ENCODE measurements around the gene NEK6. TPM values are rescaled to one million over a fixed set of nuclear protein-coding genes. Genes with fewer than 3 reads are reported as not detected.

Gene NEK6
- total RNA-seq, 2 experiments from 2014 or later, result 5.6 to 16.4 TPM

DNA sequence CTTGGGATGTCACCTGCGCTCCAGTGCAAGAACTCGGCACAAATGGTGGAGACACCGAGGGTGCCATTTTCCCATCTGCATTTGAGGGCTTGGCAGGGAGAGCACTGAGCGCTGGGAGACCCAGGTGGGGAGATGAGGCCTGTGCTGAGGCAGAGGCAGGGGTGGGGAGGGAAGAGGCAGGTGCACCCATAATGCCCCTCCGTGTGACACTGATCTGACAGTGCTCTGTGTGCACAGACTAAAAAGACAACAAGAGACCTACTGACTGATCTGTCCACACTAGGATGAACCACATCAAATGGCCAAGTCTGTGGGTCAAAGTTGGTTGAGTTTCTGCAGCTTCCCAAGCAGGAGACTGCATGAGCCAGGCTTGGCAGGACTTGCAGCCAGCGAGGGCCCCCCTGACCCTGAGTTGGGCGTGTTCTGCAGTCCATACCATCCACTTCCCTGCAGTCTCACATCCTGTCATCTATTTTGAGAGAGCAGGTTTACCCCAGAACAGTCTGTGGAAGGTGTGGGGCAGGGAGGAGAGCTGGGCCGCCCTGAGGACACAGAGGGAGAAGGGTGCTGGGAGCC is 41.9 kb downstream of the NEK6 start:
- Histone ChIP-seq H3K27ac (ENCODE audit: low read depth, low read length, poor library complexity, severe bottlenecking) (no peak overlapping the region), H2AFZ (ENCODE audit: low read length) (no peak overlapping the region), H3K4me3 (ENCODE audit: low read depth, low read length, poor library complexity, severe bottlenecking) (no peak overlapping the region), H3K36me3 (ENCODE audit: insufficient read depth, low read length) (no peaks in the 10 kb centered on the region), H3K4me2 (ENCODE audit: low read length) (no peak overlapping the region), H3K4me1 (ENCODE audit: insufficient read depth, low read length, poor library complexity, severe bottlenecking) (no peaks in the 10 kb centered on the region), H4K20me1 (ENCODE audit: insufficient read depth, low read length) (no peaks in the 10 kb centered on the region; the same call in 1 of the 2 replicates), H3K9me3 (ENCODE audit: low read length) (no peaks in the 10 kb centered on the region), H3K79me2 (ENCODE audit: insufficient read depth, low read depth, low read length) (no peaks in the 10 kb centered on the region), H3K9me2 (ENCODE audit: insufficient read depth, low read length) (no peaks in the 10 kb centered on the region)
- ChIA-PET POLR2A (interaction anchor here (0.5 kb wide), 1 partner anchor 835 kb away, joined by 5 read pairs; no protein-coding TSS in a partner anchor), CTCF (ENCODE audit: unreplicated experiment) (no interaction called here)
- BruUV-seq (replicated peaks), result no TSS peak
- DNase-seq (ENCODE audit: low spot score), result no peak
- TF ChIP-seq, protein P1, sequence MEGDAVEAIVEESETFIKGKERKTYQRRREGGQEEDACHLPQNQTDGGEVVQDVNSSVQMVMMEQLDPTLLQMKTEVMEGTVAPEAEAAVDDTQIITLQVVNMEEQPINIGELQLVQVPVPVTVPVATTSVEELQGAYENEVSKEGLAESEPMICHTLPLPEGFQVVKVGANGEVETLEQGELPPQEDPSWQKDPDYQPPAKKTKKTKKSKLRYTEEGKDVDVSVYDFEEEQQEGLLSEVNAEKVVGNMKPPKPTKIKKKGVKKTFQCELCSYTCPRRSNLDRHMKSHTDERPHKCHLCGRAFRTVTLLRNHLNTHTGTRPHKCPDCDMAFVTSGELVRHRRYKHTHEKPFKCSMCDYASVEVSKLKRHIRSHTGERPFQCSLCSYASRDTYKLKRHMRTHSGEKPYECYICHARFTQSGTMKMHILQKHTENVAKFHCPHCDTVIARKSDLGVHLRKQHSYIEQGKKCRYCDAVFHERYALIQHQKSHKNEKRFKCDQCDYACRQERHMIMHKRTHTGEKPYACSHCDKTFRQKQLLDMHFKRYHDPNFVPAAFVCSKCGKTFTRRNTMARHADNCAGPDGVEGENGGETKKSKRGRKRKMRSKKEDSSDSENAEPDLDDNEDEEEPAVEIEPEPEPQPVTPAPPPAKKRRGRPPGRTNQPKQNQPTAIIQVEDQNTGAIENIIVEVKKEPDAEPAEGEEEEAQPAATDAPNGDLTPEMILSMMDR (conservative IDR thresholded peaks at IDR 0.05; ENCODE audit: low read length), result no peak
- TF ChIP-seq EZH2phosphoT487 (IDR thresholded peaks at IDR 0.05; ENCODE audit: borderline replicate concordance, low read depth, low read length), result no peak
- intact Hi-C loops (cut with micrococcal nuclease; ENCODE audit: unreplicated experiment), result no loop called here

GRCh38 chr9:124300312-124300711 is 42.6 kb downstream of the NEK6 start:
- Histone ChIP-seq H3K4me2 (ENCODE audit: low read length) (no peak overlapping the region), H3K9me2 (ENCODE audit: insufficient read depth, low read length) (no peaks in the 10 kb centered on the region), H3K79me2 (ENCODE audit: insufficient read depth, low read depth, low read length) (no peaks in the 10 kb centered on the region), H2AFZ (ENCODE audit: low read length) (no peak overlapping the region), H3K9me3 (ENCODE audit: low read length) (no peaks in the 10 kb centered on the region), H3K27ac (ENCODE audit: low read depth, low read length, poor library complexity, severe bottlenecking) (no peak overlapping the region), H3K4me3 (ENCODE audit: low read depth, low read length, poor library complexity, severe bottlenecking) (no peak overlapping the region), H4K20me1 (ENCODE audit: insufficient read depth, low read length) (no peaks in the 10 kb centered on the region; the same call in 1 of the 2 replicates), H3K4me1 (ENCODE audit: insufficient read depth, low read length, poor library complexity, severe bottlenecking) (no peaks in the 10 kb centered on the region), H3K36me3 (ENCODE audit: insufficient read depth, low read length) (no peaks in the 10 kb centered on the region)
- no TSS peak for BruUV-seq (replicated peaks)
- no peak for TF ChIP-seq EZH2phosphoT487 (IDR thresholded peaks at IDR 0.05; ENCODE audit: borderline replicate concordance, low read depth, low read length)
- TF ChIP-seq, protein P1 (conservative IDR thresholded peaks at IDR 0.05; ENCODE audit: low read length), result no peak
- POLR2A ChIA-PET, result no interaction called here
- intact Hi-C loops (cut with micrococcal nuclease; ENCODE audit: unreplicated experiment), result no loop called here
- CTCF ChIA-PET (ENCODE audit: unreplicated experiment), result no interaction called here
- no peak for DNase-seq (ENCODE audit: low spot score)

GRCh38 chr9:124302921-124303320 is 45.2 kb downstream of the NEK6 start:
- CTCF ChIA-PET (ENCODE audit: unreplicated experiment), result no interaction called here
- TF ChIP-seq EZH2phosphoT487 (IDR thresholded peaks at IDR 0.05; ENCODE audit: borderline replicate concordance, low read depth, low read length), result no peak
- TF ChIP-seq, protein P1 (conservative IDR thresholded peaks at IDR 0.05; ENCODE audit: low read length), result no peak
- no peak overlapping the region for H3K4me3 ChIP-seq (ENCODE audit: low read depth, low read length, poor library complexity, severe bottlenecking)

More at GRCh38 chr9:124302921-124303320, 45.2 kb downstream of the NEK6 start:
- Histone ChIP-seq H3K4me1 (ENCODE audit: insufficient read depth, low read length, poor library complexity, severe bottlenecking) (no peaks in the 10 kb centered on the region), H3K36me3 (ENCODE audit: insufficient read depth, low read length) (no peaks in the 10 kb centered on the region), H2AFZ (ENCODE audit: low read length) (no peak overlapping the region), H3K9me3 (ENCODE audit: low read length) (no peaks in the 10 kb centered on the region), H3K79me2 (ENCODE audit: insufficient read depth, low read depth, low read length) (no peaks in the 10 kb centered on the region), H3K27ac (ENCODE audit: low read depth, low read length, poor library complexity, severe bottlenecking) (no peak overlapping the region), H3K4me2 (ENCODE audit: low read length) (no peak overlapping the region), H4K20me1 (ENCODE audit: insufficient read depth, low read length) (no peaks in the 10 kb centered on the region; the same call in 1 of the 2 replicates), H3K9me2 (ENCODE audit: insufficient read depth, low read length) (no peaks in the 10 kb centered on the region)
- intact Hi-C loops (cut with micrococcal nuclease; ENCODE audit: unreplicated experiment), result no loop called here
- no TSS peak for BruUV-seq (replicated peaks)
- no peak for DNase-seq (ENCODE audit: low spot score)
- POLR2A ChIA-PET, result no interaction called here
